Measurements from ENCODE around the gene AP2A2.

AP2A2 gene

DNA sequence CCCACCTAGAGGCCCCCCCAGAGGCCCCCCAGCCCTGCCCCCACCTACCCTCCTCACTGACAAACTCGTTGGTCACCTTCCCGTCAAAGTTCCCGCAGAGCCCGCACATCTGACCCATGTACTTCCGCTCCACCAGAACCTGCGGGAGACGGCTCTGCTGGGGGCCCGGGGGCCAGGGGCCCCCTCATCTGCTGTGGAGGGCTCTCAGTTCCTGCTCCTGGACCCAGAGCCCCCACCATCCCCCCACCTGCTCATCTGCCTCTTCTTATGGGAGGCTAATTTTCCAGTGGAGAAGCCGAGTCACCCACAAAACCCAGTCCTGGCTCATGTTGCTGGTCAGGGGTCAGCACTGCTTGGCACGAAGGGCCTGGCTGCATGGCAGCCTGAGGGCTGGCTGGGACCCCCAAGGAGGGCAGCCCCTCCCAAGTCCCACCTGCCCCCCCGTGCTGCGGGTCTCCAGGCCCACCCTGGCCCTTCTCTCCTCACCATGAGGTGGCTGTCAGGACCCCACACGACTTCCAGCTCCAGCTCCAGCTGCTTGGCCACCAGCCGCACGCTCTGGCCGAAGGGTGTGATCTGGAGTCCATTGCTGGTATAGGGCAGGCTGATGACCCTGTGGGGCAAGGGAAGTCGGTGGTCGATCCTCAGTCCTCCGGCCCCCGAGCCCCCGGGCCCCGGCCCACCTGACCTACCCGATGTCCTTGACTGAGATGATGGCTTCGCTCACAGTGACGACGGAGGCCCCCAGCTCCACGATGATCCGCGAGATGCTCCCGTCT is 105.6 kb downstream of the AP2A2 start:
- no peak for DNase-seq

DNA sequence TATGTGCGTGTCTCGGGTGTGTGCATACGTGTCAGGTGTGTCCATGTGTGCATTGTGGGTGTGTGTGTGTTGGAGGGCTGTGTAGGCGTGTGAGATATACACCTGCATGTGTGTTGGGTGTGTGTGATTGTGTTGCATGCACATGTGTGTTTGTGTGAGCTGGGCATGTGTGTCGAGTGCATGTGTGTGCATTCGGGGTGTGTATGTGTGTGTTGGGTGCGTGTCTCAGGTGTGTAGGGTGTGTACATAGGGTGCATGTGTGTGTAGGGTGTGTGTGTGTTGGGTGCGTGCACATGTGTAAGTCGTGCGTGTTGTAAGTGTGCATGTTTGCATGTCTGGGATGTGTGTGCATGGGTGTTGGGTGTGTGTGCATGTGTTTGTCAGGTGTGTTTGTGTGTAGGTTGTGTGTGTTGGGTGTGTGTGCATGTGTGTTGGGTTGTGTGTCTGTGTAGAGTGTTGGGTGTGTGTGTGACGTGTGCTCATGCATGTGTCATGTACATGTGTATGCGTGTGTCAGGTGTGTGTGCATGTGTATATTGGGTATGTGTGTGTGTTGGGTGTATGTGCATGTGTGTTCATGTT is 106.7 kb downstream of the AP2A2 start:
- DNase-seq: no peak

DNA sequence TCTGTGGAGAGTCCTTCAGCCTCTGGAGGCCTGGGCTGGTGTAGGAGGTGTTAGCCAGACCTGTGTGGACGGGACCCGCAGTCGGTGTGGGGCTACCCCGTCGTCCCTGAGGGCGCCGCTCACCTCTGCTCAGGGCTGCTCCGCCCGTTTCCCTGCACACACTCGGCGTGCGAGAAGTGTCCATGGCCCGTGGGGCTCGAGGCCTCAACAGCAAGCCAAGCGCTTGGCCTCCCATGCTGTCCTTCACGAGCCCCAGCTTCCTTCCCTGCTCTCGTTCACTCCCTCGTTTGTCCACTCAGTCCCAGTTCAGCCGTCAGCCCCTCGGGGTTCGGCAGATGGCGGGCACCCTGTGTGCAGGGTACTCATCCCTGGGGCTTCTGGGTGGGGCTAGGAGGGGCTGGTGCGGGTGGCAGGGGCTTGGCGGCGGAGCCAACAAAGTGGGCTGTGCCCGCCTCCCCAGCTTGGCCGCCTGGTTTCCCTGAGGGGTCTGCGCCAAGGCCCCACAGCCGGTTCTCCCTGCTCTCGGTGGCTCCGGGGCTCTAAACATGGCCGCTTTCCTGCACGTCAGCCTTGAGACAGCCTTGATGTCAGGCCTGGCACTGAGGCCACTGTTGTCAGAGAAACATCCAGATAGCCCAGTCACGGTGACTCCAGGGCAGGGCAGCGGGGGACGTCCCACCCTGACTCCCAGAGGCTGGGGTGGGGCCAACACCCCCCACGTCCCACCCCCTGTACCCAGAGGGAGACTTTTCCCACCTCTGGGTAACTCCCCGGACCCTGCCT is 107.5 kb downstream of the AP2A2 start:
- DNase-seq: no peak

DNA sequence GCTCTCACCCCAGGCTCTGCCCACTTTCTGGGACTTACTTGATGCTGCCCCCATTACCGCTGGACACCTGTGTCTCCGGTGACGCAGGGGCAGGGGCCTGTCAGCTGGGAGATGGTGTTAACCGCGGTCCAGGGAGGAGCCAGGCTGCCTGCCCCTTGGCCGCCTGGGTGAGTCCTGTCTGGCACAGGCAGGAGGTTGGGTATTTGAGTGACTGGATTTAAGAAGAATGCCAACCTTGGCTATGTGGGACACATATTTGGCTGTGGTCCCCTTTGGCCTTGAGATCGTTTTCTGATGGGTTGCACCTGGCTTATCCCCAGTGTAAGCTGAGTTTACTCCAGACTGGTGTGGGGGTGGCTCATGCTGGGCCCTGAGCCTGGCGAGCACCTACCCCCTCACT is 108.3 kb downstream of the AP2A2 start:
- no peak for DNase-seq

DNA sequence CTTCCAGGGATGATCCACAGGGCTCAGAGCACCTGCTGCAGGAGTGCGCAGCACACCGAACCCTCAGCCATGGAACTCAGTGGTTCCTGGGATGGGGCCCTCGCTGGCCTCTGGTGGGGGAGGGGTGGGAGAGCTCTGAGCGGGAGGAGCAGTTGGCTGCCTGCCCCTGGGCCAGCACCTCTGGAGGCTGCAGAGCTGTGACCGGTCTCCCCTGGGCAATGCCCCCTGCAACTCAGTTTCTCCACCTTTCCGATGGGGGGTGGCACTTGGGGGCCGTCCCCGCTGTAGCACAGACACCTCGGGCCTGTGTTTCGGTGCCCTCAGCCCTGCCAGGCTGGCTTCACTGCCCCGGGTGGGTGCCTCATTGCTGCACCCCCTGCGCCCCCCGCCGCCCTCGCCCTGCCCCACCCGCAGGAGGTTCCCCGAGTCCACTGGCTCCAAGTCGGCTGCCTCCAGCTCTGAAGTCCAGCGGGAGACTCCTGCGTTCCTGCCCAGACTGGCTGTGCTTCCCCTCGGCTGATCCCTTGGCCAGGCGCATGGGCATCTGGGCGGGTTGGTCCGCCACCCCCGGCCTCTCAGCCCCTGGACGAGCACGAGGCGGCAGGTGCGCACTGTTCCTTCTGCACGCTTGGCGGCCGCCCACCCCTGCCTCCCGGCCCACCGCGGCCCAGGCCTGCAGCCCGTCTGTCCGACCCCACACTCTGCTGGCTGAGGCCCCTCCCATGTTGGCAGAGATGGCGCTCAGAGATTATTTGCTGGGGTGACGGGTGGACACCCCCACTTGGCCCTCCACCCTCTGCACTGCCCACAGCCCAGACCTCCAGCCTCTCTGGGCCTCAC is 109.0 kb downstream of the AP2A2 start:
- DNase-seq: no peak

DNA sequence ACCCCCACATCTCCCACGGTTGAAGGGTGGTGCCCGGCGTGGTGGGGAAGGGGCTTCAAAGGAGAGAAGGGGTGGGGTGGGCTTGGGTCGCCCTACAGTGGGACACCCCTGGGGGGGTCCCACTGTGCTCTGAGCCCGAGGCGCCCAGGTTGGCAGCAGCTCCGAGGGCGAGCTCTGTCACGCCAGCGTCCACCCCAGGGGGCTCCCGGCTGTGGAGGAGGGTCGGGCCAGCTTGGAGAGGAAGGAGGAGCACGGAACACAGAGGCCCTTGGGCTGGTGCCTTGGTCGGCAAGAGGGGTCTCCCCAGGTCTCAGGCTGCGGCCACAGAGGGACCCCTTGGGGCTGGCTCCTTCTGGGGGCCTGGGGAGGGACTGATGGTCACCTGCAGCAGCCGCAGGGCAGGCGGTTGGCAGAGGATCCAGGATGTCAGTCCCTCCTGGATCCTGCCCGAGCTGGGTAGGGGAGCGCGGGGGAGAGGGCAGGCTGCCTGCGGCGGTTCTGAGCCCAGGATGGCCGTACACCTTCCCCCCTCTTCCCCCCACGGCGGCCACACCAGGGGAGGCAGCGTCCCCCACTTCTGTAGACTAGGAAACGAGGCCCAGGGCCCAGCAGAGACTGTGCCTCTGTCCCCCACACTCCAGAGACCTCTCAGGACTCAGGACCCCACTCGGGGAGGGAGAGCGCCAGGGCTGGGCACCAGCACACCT is 110.1 kb downstream of the AP2A2 start:
- DNase-seq: no peak

DNA sequence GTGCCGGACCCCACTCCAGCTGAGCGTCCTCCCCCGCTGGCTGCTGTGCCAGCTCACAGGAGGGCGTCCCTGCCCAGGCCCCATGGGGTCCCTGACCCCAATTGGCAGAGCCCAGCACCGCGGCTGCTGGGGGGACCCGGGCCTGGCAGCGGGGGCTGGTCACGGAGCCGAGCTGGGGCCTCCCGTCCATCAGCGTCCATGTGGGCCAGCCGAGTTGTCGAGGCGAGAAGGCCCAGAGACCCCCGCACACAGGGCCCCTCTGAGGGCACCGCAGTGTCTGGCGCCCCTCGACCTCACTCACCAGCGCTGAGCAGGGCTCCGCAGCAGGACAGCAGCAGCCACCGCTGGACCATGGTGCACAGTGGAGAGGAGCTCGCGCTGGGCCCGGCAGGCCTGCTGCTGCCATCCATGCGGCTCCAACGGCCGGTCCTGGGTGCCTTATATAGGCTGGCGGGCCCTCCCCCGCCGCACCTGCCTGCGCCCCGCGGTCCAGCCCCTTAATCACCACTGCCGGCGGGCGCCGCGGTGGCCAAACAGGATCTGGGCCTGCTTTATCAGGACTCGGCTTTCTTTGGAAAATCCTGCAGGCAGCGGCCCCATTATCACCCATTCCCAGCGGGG is 110.7 kb downstream of the AP2A2 start, which contains the start of gene MUC6:
Gene MUC6, minus strand, starts transcription at position 416 of the 621 bp plus-strand sequence. Its CDS starts 63 bp downstream, at position 353.
- no peak for DNase-seq

DNA sequence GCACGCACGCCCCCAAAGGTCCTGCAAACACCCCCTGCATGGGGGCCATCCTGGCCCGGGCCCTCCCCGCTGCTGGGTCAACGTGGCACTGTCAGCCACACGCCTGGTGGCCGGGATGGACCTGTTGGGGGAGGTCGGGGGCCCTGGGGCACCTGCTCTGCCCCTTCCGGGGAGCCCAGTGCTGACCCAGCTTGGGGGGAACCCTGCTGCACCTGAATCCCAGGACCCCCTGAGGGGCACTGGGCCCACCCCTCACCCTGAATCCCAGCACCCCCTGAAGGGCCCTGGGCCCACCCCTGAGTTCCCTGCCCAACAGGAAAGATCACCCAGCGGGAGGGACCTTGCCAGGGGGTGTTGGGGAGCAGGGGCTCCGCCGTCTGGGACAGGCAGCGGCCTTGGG is 111.3 kb downstream of the AP2A2 start:
- DNase-seq: no peak

DNA sequence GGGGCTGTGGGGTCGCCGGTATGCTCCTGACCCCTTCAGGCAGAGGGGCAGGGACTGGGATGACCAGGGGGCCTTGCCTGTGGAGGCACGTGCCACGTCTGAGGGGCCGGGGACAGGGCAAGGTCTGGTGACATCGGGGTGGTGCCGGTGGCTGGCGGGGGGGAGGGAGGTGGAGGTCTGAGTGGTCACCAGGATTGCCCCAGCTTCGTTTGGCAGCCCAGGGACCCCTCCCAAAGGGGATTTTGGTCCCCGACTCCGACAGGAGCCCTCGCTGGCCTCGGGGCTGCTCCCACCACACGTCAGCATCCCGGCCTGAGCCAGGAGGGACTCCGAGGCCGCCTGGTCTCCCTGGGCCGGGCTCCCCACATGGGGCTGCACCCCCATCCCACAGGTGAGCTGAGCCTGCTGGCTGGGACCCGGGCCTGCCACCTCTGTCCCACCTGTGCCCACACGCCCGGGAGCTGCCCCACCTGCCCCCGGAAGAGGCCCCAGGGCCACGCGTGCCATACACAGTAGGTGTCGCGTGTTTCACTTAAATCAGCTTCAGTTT is 111.9 kb downstream of the AP2A2 start:
- DNase-seq: no peak

DNA sequence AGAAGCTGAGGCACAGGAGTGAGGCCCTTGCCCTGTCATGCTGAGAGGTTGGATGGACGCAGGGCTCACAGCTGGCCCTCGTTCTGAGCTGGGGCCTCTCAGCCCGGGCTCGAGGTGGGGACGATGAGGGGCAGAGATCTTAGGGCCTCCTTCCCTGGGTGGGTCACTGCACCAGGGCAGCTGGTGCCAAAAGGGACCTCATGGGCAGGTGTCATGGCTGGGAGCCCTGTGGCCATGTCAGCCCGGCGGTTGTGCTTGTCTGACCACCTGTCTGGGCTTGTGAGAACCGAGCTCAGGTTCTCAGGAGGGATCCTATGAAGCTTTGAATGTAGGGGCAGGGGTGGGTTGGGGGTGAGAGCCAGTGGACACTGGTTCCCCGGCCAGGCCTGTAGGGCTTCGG is 112.7 kb downstream of the AP2A2 start:
- DNase-seq: no peak

DNA sequence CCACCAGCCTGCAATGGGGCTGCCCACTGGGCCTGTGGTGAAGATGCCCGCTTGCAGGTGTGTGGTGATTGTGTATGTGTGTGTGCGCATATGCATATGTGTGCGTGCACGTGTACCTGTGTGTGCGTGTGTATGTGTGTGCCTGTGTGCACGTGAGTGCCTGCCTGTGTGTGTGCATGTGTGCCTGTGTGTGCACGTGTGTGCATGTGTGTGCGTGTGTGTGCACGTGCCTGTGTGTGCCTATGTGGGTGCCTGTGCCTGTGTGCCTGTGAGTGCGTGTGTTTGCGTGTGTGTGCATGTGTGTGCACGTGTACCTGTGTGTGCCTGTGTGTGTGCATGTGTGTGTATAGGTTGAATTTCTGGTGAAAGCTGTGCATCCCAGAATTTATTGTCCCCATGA is 113.3 kb downstream of the AP2A2 start:
- DNase-seq: no peak

DNA sequence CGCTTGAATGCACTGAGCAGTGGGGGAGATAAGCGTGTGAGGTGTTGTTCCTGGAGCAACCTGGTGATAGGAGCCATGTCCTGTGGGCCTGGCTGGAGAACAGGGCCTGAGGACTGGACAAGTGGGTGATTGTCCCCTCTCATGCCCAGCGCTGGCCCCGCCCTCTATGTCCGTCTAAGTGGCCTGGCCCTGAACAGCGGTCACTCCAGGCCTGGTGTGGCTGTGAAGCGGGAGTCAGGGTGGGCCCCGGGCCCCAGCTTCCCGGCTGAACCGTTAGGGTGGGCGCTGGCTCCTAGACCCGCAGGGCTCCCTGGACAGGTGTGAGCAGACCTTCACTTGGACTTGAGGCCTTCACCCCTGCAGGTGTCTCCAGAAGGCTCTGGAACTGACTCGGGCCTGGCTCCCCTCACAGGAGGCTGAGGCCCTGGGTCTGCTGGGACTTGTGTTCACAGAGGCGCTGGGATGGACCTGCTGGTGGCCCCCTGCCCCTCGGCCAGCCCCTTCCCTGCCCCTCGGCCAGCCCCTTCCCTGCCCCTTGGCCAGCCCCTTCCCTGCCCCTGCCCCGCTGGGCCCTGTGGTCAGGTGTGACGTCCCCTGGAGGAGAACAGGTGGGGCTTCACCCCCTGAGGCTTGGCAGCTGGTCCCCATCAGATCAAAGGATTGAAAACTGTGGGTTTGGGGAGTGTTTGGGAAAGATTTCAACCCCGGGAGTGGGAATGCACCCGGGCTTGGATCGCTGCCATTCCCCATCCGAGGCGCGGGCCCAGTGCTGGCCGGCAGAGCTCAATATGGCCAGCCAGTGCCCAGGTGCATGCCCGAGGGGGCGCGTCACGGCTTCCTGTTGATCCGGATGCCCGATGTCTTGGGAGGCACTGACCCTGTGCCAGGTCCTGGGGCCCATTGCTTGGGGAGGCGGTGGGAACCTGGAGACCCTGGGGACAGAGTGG is 114.1 kb downstream of the AP2A2 start:
- DNase-seq: no peak

DNA sequence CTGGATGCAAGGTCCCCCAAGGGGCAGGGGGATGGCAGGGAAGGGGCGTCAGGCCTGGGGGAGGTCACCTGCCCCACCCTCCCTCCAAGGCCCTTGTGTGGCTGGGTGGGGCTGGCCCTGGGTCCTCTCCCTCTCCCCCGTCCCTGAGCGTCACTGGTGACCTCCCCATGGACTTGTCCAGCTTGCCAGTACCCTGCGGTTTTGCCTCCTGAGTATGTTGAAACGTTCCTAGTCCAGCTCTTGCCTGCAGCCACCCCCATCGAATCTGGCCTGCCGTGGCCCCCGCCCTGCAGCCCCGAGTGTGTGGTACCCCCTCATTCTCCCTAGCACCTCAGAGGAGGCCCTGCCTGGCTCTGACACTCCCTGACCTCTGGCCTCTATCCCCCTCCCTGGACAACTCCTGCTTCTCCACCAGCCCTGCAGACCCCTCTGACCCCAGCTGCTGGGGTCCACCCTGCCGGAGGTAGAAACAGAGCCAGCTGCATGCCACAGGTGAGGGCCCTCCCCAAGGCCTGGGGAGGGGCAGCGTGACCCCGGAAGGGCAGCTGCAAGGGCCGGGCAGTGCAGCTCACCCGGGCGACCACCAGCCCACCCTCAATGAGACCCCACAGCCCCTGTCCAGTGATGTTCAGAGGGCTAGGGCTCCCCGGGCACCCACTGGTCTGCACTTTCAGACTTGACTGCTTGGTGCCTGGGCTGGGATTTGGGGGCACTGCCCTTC is 114.9 kb downstream of the AP2A2 start:
- no peak for DNase-seq

DNA sequence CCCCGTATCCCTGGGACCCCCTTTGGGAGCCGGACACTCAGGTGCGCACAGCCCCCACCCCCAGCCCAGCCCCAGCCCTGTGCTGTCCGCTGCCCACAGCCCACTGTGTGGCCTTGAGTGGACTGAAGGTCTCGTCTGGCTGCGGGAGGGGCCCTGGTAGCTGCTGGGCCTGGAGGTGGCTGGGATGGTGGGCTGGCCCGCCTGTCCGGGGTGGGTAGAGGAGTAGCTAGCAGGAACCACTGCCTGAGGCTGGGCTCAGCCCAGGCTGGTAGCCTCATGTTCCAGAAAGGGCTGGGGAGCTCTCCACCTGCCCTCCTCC is 115.4 kb downstream of the AP2A2 start:
- no peak for DNase-seq

DNA sequence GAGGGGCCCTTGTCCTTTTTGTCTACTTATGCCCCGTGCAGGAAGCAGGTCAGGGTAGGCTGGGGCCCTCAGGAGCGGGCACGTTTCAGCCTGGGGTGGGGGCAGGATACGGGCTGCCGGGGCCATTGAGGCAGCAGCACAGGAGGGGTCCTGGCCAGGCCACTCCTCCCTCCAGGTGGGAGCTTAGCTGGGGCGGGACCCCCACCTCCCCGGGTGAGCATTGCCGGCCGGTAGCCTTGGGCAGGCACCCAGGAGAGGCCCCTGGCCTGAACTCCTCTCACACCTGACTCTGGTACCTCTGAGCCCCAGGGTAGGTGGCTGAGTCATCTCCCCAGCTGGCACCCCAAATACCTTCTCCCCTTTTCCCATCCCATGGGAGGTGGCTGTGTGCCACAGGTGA is 115.8 kb downstream of the AP2A2 start:
- DNase-seq: no peak

DNA sequence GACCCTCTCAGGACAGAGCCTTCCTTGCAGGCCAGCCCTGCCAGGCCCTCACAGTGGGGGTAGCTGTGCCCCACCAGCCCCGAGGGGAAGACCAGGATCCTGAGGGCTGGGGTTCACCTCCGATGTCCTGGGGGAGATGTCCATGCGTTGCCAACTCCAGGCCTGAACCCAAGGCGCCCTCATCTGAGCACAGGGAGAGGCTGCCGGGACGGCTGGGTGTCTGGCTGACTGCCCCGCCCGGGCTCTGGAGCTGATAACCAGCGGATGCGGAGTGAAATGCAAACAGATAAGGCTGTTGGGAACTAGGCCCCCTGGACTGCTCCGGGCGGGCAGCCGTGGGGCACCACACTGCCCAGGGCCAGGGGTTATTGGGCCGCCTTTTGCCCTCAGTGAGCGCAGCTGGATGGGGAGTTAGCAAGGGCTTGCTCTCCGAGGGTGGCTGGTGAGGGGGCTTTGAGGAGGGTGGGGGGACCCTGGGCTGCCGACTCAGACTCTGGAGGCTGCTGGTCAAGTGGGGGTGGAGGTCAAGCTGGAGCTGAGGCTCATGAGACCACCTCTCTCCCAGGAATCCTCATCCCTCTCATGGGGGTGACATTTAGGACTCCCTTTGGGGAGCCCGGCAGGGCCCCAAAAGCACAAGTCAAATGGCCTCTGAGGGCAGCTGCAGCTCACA is 116.4 kb downstream of the AP2A2 start:
- DNase-seq: no peak

DNA sequence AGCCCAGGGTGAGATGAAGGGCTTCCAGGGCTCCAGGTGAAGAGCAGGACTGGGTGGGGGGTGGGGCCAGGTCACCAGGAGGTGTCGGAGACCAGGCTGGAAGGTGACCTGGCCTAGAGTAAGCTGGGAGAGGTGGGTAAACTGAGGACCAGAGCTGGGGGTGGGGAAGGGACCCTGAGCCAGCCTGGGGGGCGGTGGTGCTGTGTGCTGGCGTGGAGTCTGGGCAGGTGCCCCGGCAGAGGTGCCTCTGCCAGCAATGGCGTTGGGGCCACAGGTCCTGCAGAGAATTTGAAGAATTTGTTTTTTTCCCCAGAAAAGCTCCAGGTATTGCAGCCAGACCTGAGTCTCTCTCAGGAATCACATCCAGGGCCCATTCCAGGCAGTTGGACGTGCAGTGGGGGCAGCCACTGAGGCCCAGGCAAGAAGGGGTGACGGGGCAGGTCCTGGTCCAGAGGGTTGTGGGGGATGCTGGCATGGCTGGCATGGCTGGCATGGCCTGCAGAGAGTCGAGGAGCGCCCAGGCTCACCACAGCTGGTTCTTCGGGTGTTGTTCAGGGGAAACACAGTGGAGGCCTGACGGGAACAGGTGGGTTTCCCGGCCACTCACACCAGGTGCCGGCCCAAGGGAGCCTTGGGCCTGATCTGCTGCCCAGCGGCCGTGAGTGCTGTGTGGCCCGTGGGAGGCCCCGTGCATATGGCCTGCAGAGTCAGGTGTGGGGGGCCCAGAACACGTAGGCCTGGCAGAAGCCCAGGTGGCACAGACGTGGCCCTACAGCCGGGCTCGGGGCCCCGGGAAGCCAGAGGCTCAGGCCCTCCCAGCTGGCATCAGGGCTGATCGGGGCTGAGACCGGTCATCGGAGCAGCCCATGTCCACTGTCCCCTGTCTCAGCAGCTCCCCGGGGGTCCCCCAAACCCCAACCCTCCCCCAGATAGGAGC is 117.2 kb downstream of the AP2A2 start:
- no peak for DNase-seq

Data from fibroblast of skin of back (primary cell).